ENCODE data around the gene EMC7.
A peak's percentile ranks its signal among the peaks of the same experiment; 100 is the strongest.

Gene EMC7

GRCh38 chr15:34038023-34038870, 63.4 kb downstream of the EMC7 start:
- peak; percentile 88 for DNase-seq
